Measurements from ENCODE around the gene REELD1.

Gene REELD1

DNA sequence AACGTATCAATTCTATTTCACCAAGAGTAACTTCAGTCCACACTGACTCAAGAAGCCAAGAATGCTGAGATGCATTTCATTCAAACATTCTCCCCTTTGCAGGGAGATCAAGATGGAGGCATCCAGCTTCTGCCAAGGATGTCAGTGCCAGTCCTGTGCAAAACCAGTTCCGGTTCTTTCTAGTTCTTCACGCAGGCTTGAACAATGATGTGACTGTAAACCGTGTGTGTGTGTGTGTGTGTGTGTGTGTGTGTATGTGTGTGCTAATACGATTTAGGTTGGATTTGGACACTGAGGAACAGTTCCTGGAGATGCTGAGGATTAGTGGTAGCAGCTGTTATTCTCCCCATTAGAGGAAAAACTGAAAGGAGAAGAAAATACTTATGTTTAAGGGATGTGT lies at the start of gene REELD1:
Gene REELD1 (plus strand): TSS at position 301 of the 400 bp plus-strand sequence. CDS start 2,415 bp downstream, outside the sequence.
- DNase-seq = no peak

DNA sequence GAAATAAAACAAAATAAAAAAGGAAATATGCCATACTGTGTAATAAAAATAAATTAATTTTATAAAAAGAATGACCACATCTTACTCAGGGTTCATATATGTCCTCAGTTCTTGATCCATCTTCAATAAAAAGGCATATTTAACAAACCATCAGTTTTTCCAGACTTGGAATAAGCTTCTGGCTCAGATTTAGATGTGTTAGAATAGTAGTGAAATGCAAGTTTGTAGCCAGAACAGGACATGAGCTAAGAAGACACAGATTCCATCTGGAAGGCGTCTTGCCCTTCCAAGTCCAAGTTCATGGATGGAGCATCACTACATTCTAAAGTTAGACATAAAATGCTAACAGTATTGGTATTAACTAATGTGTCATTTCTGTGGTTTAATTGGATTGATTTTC lies 49.1 kb upstream of the REELD1 start:
- DNase-seq = no peak

GRCh38 chr4:146165840-146166239 lies 48.5 kb upstream of the REELD1 start:
- no peak for DNase-seq

DNA sequence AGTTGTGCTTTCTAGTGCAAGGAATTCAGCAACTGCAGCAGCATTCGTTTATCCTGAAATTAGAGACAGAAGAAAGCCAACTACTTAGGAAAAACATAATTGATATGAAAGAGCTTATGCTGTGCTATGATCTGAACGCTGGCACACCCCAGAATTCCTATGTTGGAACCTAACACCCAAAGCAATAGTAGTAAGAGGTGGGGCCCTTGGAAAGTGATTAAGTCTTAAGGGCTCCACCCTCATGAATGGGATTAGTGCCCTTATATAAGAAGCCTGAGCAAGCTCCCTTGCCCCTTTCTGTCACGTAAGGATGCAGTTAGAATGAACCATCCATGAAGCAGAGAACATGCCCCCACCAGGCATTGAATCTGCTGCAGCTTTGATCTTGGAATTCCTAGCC lies 44.2 kb upstream of the REELD1 start:
- DNase-seq = no peak

DNA sequence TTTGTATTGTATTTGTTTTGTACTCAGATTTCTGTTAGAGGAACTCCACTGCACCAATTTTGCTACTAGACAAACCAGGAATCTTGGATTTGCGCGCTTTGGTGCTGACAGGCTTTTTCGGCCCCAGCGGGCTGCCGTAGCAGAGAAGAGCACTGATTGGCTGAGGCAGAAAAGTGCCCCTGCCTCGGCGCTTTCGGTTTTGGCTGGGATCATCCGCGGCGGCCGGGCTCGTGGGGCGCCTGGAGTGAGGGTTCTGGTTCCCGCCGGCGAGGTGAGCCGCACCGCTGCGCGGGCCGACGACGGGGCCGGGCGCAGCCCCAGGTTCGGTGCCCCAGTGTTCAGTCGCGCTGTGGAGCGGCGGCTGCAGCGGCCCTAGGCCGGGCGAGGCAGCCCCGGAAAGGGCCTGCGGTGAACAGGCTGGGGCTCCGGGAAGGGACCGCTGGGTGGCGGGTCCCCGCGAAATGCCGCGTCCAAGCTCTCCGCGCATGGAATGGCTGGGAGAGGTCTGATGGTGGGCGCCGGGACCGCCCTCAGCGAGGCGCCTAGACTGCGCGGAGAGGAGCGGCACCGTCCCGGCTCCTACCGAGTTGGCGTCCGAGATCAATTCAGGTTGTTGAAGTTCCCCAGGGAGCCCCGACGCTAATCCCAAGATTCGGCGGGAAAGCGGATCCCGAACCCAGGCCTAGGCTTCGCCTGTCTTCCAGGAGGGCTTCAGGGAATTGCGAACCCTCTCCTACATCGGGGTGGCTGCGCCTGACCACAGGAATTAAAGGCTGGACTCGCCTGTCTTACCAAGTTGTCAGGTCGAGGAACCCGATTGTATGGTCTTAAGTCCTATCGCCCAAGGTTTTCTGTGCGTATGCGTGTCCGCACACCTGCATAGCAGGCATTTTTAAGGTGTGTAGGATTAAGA lies 38.5 kb upstream of the REELD1 start, which contains the start of gene LSM6:
Gene LSM6 (plus strand): TSS at position 178 of the 913 bp plus-strand sequence. CDS start 7,204 bp downstream, outside the sequence.
- DNase-seq = peak; percentile 61

GRCh38 chr4:146176891-146177290 lies 37.4 kb upstream of the REELD1 start:
- DNase-seq = no peak

DNA sequence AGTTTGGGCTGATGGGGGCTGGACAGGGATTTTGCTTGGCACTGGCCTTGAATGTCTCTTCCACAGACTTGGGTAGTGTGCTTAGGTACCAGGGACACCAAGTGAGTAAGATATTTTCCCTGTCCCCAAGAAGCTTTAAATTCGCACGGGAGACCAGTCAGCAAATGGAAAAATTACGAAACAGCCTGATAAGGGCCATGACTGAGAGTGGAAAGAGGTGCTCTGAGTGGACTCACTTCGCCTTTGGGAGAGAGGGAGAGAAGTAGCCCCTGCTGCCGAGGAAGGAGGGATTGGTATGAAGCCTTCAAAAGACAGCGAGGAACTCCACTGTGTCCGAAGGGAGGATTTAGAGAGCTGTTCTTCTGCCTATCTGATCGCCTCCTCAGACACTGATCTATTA lies 36.2 kb upstream of the REELD1 start:
- DNase-seq = no peak

DNA sequence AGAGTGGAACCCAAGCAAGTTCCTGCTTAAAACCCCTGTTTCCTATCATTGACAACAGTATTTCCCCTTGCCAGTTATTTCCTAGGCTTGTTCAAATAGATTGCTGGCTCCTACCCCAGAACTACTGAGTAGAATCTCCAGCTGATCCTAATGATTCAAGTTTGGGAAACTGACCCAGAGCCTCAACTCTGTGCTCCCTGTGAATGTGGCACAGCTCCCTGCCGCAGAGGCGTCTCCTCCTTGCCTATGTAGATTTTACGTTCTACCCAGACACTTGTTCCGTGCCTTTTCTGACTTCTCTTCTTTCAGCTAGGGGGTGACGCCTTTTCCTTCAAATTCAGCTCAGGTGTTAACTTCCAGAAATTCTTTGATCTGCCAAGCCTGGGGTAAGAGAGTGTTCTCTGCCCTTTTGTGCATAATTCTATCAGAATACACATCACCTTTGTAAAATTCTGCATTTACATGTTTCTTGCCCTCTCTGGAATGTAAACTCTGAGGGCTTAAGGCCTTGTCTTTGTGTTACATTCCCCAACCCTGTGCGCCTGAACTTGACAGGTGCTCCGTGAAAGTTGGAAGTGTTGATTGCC lies 34.5 kb upstream of the REELD1 start:
- no peak for DNase-seq

DNA sequence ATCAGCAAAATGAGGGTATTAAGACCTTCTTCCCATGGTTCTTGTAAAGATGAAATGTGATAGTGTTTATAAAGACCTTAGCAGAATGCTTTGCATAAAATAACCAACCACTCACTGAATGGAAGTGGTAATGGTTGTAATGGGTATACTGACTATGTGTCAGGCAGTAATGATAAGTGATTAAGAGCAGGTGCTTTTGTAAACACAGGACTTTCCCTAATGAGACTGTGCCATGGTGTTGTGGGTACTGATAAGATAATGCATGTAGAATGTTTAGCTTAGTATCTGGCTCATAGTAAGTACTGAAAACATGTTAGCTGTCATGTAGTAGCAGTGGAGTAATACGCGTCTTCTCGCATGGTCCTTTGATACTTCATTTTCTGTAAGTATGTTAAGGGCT lies 31.9 kb upstream of the REELD1 start:
- peak; percentile 1 for DNase-seq

DNA sequence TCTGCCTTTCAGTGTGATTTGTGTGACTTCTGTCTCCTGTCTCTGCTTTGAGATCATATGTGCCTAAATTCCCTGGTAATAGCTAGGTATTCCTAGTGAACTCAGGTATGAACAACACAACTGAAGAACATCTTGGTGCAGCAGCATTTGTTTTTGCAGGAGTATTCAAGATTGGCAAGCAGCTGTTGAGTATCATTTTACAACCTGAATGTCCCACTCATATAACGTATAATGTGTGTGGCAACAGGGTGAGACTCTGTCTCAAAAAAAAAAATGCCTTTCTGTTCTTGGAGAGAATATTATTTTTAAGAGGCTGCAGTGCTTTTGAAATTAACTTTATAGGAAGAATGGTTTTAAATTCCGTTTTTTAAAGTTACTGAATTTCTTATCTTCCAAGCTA lies 31.1 kb upstream of the REELD1 start:
- no peak for DNase-seq

GRCh38 chr4:146186041-146186440 lies 28.3 kb upstream of the REELD1 start:
- DNase-seq = no peak

DNA sequence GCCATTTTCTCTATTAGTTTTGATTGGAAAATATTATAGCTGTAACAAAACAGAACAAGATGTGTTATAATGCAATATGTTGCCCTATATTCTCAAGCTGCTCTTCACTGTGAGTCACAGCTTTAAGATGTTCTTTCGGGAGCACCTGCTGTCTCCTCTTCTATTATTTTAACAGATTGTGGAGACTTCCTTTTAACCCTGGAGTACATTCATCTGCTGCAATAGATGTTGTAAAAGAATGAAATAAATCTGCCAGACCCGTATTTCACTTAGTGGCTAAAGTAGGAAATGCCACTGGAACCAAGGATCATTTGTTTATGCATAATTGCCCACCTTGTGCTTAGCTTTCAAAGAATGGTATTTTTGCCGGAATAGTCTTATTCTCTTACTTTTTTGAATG lies 27.7 kb upstream of the REELD1 start:
- DNase-seq = no peak

GRCh38 chr4:146190456-146190855 lies 23.9 kb upstream of the REELD1 start:
- DNase-seq = no peak

DNA sequence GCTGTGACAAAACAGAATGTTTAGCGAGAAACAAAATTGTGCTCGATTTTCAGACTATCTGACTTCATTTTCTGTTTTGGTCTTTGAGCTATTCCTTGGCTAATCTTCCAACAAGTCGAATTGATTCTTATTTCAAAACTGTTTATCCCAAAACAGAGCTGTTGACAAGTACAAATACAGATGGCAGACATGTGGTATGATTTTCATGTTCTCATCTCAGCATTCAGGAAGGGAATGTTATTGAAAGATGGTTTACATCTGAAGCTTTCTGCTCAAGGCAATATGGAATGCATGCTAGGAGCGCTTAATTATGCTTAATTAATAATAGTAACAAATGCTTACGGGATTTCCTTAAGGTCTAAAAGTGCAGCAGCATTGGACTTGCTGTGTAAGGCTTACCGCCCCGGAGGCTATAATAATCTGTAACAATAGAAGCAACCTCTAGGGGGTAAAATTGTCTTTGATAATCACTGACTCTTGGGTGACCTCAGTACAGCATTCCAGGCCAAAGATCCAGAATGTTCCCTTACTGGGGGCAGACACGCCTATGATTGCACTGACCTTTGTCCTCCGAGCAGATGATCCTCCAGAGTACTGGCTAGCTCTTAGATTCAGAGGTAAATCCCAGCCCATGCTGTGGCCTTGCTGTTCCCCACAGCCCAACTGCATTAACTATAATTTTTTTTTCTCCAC lies 22.4 kb upstream of the REELD1 start:
- DNase-seq = no peak

DNA sequence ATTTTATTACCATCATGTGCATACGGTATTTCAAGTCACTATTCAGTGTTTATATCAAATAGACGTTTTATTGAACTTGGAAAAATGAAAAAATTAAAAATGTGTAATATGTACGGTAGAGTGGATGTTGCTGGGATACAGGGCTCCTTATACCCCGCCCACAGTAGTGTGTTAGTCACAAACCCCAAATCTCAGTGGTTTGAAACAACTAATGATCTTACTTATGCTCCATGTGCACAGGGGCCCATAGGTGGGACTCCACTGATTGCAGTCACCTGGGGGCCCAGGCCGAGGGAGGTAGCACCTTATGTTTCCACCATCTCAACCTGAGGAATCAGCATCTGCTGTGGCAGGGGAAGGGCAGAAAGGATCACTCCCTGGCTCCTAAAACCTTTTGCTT lies 20.7 kb upstream of the REELD1 start:
- no peak for DNase-seq

DNA sequence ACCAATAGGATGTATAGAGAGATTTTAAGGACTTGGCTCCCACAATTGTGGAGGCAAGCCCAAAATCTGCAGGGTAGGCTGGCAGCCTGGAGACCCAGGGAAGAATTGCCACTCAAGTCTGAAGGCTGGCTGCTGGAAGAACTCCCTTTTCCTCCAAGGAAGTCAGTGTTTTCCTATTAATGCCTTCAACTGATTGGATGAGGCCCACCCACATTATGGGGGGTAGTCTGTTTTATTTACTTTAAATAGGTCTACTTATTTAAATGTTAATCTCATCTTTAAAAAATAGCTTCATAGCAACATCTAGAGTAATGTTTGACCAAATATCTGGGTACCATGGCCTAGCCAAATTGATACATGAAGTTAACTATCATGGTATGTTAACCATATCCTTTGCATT lies 20.1 kb upstream of the REELD1 start:
- DNase-seq = no peak

- no peak for DNase-seq
Measured at GRCh38 chr4:146202665-146203064, 11.7 kb upstream of the REELD1 start.

- no peak for DNase-seq
Measured at GRCh38 chr4:146207410-146207809, 6.9 kb upstream of the REELD1 start.

DNA sequence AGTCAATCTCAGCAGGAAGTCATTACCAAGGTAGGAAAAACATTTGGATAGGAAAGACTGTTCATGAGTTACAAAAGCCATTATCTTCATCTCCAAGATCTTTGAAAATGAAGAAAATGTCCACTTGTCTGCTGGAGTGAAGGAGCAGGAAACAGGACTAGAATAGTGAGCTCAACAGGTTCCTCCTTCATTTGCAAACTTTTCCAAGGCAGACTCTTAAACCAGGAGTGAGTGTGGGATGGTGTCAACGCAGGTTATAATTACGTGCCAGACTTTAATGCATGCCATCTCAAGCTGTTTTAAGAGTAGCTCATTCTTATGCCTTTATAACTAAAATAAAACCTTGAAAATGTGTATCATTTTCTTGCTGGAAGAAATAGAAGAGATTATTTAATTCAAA lies 3.4 kb upstream of the REELD1 start:
- no peak for DNase-seq

GRCh38 chr4:146211440-146211839 lies 2.9 kb upstream of the REELD1 start:
- DNase-seq = no peak

GRCh38 chr4:146212781-146213180 lies 1.6 kb upstream of the REELD1 start:
- DNase-seq = no peak

DNA sequence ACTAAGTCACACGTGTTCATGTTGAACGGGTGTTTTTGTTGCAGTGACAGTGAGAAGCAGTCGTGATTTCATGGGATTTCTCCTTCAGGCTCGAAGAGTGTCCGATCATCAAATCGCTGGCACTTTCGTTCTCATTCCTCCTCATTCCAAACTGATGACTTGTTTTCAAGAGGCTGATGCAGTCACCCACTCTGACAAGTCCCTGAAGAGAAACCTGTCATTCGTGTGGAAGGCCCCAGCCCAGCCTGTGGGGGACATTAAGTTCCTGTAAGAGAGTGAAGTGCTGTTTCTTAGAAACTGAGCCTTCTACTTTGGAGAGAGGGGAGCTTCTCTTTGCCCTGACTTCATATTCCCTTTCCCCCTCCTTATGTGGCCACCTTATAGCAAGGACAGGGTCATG lies 8.0 kb downstream of the REELD1 start:
- no peak for DNase-seq

DNA sequence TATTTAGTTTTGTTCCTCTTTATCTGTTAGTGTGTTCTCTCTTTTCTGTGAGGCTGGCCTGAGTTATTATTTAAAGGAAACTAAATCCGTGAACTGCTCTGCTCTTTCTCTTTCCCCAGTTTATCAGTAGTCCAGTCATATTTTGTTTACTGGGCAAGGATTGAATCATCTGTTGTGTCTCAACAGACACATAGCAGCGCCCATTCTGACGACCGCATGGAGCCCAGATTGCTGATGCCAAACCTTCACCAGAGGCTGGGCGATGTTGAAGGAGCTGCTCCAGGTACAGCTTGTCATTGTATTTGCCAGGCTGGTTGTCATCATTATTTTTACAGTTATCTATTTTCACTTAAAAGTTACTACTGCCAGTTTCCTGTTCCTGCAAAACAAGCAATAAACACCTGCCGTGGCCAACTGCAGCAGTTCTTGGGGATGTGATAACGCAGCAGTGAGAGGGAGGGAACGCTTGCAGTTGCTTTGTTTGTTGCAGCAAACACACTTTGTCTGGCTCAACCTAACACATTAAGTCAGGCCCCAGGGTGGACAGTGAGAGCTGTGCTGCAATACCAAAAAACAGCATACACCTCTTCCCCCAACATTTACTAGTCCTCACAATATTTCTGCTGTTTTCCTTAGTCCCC lies 10.1 kb downstream of the REELD1 start:
- DNase-seq = no peak
